Left lung (tissue), 10 donors: ENCODE results near the gene SLCO4A1. TPM values are rescaled to one million over a fixed set of nuclear protein-coding genes. Genes with fewer than 3 reads are reported as not detected.
A peak's percentile ranks its signal among the peaks of the same experiment; 100 is the strongest.

Experiments
- ATAC-seq: fragments of 200-7000 bp; cut with Tn5 transposase; one replicate; pipeline ENCODE4 v1.9.1; 2020; ENCODE audit warnings: moderate library complexity
- DNase-seq, 4 donors: peaks; one replicate each; pipeline ENCODE4 v3.0.0-alpha.2; 2013 to 2020
- H3K27ac ChIP-seq, 2 donors: fragments of 200-600 bp; sonication (generic) in 1 of 2; one replicate each; pipeline versions ENCODE4 v1.5.0 to v1.8.0; 2020 to 2021
- H3K27me3 ChIP-seq, 2 donors: fragments of 200-600 bp; sonication (generic) in 1 of 2; one replicate each; pipeline versions ENCODE4 v1.5.0 to v1.8.0; 2020 to 2021
- H3K36me3 ChIP-seq, 2 donors: fragments of 200-600 bp; sonication (generic) in 1 of 2; one replicate each; pipeline versions ENCODE4 v1.5.0 to v1.8.0; 2020 to 2021
- H3K4me1 ChIP-seq, 2 donors: fragments of 200-600 bp; one replicate each; pipeline ENCODE4 v1.8.0; 2021
- H3K4me3 ChIP-seq, 2 donors: fragments of 200-600 bp; sonication (generic) in 1 of 2; one replicate each; pipeline versions ENCODE4 v1.5.0 to v1.8.0; 2020 to 2021; ENCODE audit warnings: mild to moderate bottlenecking in 1 of 2
- H3K9me3 ChIP-seq, 2 donors: fragments of 200-600 bp; sonication (generic) in 1 of 2; one replicate each; pipeline versions ENCODE4 v1.5.0 to v1.8.0; 2020 to 2021
- CTCF ChIP-seq, 2 donors: fragments of 200-600 bp; sonication (generic) in 1 of 2; IDR thresholded peaks; one replicate each; pipeline versions ENCODE4 v1.5.0 to v1.8.0; 2021; ENCODE audit warnings: antibody characterized with exemption in 2 of 2
- intact Hi-C, 2 donors: fragments of 100-400 bp; cut with DNase I; formaldehyde crosslinking; loops; one replicate each; pipeline versions ENCODE4 v1.11.2 to v1.14.2; 2022
- polyA plus RNA-seq, 6 donors: library from polyadenylated mRNA; unstranded; fragments of 120-200 nt; gene quantifications; one replicate each; pipeline ENCODE4 v1.2.1, GENCODE V29; 2013; ENCODE audit not compliant: insufficient read length in 6 of 6
- total RNA-seq, 2 donors: library from RNA; stranded (reverse); fragmentation: NEBNext Ultra II Directional; extraction: Animal tissue kit (Norgen Biotek cat#: 25700); gene quantifications; one replicate each; pipeline ENCODE4 v1.2.1, GENCODE V29; 2021
- donor health status: DM: no; HTN: yes; CAD: no.
- donor health status: DM: no; HTN: no; CAD: no.

Gene SLCO4A1
- total and polyA plus RNA-seq, 8 donors = 0.20 to 47.2 (median 0.60) TPM

GRCh38 chr20:62618611-62619529 is 23.4 kb upstream of the SLCO4A1 start:
- H3K4me1 ChIP-seq = peaks cover 14 to 78% of the 10 kb centered on the region in 2 donors
- TF ChIP-seq CTCF (IDR thresholded peaks at IDR 0.05) = no peak
- DNase-seq (peak in 1 of 4 donors; percentile 77), ATAC-seq (no peak)
- H3K36me3 ChIP-seq = no peaks in the 10 kb centered on the region
- H3K4me3 ChIP-seq = no peak overlapping the region
- intact Hi-C loops = loop anchor here in 1 of 2 donors (5.0 kb wide), 1 partner anchor 117 kb away; no protein-coding TSS in a partner anchor
- H3K27ac ChIP-seq = peak overlapping the region; percentile 78 to 94
- H3K27me3 ChIP-seq = no peaks in the 10 kb centered on the region
- no peaks in the 10 kb centered on the region for H3K9me3 ChIP-seq

- H3K36me3 ChIP-seq = no peaks in the 10 kb centered on the region
- no peaks in the 10 kb centered on the region for H3K27me3 ChIP-seq
- intact Hi-C loops = no loop called here
- H3K4me3 ChIP-seq = no peak overlapping the region
- ATAC-seq (no peak), DNase-seq (peak in 1 of 4 donors; percentile 57)
- H3K4me1 ChIP-seq = peaks cover 21 to 95% of the 10 kb centered on the region in 2 donors
- peak overlapping the region in 1 of 2 donors; percentile 46 for H3K27ac ChIP-seq
- no peak for TF ChIP-seq CTCF (IDR thresholded peaks at IDR 0.05)
- H3K9me3 ChIP-seq = no peaks in the 10 kb centered on the region
Observed at GRCh38 chr20:62620625-62621024, 21.7 kb upstream of the SLCO4A1 start.

- no peak for ATAC-seq
- H3K27me3 ChIP-seq = no peaks in the 10 kb centered on the region
- no peak overlapping the region for H3K4me3 ChIP-seq
- H3K36me3 ChIP-seq = no peaks in the 10 kb centered on the region
- DNase-seq = peak in 1 of 4 donors; percentile 74
- no peaks in the 10 kb centered on the region for H3K9me3 ChIP-seq
- intact Hi-C loops = no loop called here
- no peak for TF ChIP-seq CTCF (IDR thresholded peaks at IDR 0.05)
- peaks cover 21 to 97% of the 10 kb centered on the region in 2 donors for H3K4me1 ChIP-seq
- H3K27ac ChIP-seq = peak overlapping the region; percentile 33 to 99
Observed at GRCh38 chr20:62621251-62622110, 20.8 kb upstream of the SLCO4A1 start.

- TF ChIP-seq CTCF (IDR thresholded peaks at IDR 0.05) = no peak
- no peaks in the 10 kb centered on the region for H3K9me3 ChIP-seq
- no peak overlapping the region for H3K4me3 ChIP-seq
- intact Hi-C loops = no loop called here
- no peak for DNase-seq
- H3K27me3 ChIP-seq = no peaks in the 10 kb centered on the region
- H3K4me1 ChIP-seq = peaks cover 21 to 90% of the 10 kb centered on the region in 2 donors
- H3K36me3 ChIP-seq = no peaks in the 10 kb centered on the region
- peak overlapping the region; percentile 94 to 99 for H3K27ac ChIP-seq
- no peak for ATAC-seq
Observed at GRCh38 chr20:62622178-62622876, 20.0 kb upstream of the SLCO4A1 start.
